Dedifferentiated amniotic fluid mesenchymal stem cell (primary cell): ENCODE measurements around the gene GK.
"Not testable (repeated sequence)": the region's sequence is repeated elsewhere in the genome, so short reads cannot be mapped to it uniquely, and the experiment has no call there.

ENCODE experiments used
- DNase-seq: peaks from one replicate; pipeline ENCODE4 v3.0.0-alpha.2; 2016; ENCODE audit errors: extremely low spot score

The GK gene

DNA sequence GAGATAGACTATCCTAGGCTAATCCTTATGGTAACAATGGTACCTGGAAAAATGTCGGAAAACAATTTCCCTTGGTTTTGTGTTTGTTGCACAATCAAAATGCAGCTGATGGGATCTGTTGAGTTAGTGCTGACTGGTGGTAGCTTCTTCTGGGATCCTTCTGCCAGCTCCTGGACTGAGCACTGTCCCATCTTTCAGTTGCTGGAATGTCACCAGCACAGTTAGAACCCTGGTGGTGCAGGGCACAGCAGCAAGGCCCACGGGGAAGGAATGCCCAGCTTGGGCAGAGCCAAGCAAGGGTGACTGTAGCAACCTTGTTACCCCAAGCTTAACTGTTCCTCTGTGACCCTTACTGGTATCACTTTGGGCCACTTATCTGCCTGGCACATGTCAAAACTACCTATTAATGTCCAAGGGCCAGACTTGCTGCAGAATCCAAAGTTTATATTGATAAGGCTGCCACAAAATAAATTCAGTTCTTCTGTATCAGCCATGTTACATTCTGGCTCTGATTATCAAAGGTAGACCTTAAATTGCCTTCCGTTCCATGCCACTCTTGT lies 53.1 kb downstream of the GK start:
- DNase-seq = no peak

DNA sequence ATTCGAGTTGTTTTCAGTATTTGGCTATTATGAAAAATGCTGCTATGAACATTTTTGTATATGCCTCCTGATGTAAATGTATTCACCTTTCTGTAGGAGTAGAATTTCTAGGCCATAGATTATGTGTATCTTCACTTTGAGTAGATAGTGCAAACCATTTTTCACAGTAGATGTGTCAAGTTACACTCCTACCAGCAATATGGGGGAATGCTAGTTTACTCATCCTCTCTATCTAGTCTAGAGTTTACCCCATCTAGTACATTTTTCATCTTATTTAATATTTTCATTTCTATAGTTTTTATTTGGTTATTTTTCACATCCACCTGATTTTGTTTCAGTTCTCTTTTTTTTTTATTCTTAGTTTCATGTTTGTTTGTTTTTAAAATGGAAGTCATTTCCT lies 59.0 kb downstream of the GK start:
- no peak for DNase-seq

DNA sequence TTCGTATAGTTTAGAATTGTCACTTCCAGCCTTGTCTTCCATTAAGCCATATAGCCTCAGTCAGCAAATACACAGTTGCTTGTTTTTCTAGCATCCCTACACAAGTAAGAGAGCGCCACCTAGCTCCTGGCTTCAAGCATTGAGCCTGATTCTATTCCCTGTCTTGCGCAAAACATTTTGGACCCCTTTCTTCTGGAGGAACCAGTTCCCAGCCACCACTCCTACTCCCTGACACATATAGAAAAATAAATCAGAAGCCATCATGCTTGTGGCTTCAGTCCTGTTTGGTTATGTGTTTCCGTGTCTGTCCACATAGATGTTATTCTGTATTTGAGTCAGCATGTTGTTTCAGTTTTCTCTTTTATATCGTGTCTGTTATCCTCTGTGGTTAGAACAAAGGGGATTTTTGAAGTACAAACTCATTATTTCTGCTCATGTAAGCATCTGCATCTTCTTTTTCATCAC lies 59.9 kb downstream of the GK start:
- peak; percentile 22 for DNase-seq

DNA sequence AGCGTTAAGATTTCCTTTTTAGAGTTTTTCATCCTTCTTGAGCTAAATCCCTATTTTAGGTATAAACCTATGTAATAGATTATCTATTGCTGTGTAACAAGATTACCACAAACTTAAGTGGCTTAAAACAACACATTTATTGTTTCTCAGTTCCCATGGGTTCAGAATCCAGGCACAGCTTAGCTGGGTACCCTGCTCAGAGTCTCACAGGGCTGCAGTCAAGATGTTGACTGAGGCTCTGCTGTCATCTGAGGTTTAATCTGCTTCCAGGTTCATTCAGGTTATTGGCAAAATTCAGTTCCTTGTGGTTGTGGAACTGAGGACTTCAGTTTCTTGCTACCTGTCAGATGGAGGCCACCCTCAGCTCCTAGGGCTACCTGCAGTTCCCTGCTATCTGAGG lies 60.9 kb downstream of the GK start:
- DNase-seq = no peak

DNA sequence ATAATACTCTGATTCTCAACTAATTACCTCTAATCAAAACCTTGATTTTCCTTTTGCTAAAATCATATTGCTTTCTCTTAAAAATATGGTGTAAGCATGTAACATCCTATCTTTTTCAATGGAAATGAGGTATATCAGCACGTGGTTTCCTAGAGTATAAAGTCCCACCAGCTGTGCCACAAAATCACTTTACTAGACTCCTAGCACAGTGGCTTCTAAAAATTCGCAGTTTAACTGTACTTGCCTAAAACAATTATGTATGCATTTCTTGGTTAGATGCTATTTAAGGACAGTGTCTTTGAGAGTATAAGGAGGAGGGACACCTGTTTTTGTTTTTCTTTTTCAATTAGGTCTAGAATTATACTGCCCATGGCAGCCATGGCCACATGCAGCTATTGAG lies 62.8 kb downstream of the GK start:
- DNase-seq = no peak

DNA sequence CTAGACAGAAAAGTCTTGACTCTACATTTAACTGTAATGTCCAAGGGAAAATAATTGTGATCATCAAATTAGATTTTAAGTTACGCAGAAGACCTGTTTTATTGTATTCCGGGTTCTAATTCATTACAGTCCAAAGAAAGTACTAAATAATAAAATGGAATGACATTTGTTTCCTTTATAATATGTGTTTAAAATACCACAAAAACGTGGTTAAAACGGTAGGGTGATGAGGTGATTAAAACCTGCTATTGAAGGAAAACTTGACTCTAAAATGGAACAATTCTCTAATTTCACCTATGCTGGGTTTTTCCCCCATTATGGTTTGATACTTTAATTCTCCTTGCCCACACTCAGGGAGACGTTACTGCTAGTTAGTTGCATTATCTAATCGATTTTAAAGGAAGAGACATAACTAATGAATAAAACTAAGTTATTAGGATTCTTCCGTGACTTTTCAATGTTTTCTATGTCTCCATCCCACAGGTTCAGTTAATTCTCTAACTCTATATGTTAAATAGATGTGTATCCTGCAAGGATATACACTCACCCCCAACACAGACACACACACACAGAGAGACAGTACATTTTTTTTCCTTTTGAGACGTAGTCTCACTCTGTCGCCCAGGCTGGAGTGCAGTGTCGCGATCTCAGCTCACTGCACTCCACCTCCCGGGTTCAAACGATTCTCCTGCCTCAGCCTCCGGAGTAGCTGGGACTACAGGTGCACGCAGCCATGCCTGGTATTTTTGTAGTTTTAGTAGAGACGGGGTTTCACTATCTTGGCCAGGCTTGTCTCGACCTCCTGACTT lies 80.8 kb downstream of the GK start:
- no peak for DNase-seq

DNA sequence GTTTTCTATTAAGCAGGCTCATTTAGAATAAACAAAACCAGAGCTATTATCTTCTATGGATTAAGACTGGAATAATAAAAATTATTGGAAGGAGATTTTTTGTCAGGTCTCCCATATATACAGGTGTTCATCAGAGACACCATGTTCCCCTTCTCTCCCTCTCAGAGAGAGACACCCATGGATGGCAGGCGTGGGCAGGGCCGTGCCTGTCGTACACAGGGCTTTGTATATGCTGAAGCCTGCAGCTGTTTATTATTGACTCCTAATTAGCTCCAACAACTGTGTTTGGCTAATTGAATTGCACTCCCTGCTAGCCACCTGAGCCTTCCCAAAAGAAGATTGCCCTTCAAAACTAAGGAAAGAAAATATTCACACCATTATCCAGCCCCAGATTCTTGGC lies 81.6 kb downstream of the GK start:
- no peak for DNase-seq

DNA sequence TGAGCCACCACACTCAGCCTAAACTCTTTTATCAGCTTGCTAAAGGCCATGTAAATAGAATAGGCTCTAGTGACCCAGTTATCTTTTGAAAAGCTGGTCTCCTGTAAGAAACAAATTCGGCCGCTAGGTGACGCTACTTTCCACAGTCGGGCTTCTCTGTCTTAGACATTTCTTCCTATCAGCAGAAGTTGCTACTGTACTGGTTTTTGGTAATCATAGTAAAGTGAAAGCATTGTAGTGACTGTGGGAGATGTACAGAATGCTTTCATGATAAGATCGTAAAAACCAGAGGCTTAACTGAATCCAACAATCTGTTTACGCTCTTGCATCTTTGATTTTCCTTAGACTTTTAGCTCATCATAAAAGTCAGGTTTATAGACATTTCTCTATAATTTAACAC lies 82.6 kb downstream of the GK start:
- DNase-seq = peak; percentile 31

DNA sequence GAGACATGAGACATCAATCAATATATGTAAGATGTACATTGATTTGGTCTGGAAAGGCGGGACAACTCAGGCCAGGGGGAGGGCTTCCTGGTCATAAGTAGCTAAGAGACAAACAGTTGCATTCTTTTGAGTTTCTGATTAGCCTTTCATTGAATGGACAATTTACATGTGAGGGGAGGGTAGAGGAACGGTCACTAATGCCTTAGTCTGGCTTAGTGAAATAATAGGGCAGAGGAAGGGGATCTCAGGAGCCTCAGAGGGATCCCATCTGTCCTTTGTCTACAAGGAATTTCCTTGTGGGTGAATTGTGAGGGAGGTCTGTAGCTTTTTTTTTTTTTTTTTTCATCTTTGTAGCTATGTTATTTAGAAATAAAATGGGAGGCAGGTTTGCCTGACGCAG lies 88.3 kb downstream of the GK start:
- no peak for DNase-seq

DNA sequence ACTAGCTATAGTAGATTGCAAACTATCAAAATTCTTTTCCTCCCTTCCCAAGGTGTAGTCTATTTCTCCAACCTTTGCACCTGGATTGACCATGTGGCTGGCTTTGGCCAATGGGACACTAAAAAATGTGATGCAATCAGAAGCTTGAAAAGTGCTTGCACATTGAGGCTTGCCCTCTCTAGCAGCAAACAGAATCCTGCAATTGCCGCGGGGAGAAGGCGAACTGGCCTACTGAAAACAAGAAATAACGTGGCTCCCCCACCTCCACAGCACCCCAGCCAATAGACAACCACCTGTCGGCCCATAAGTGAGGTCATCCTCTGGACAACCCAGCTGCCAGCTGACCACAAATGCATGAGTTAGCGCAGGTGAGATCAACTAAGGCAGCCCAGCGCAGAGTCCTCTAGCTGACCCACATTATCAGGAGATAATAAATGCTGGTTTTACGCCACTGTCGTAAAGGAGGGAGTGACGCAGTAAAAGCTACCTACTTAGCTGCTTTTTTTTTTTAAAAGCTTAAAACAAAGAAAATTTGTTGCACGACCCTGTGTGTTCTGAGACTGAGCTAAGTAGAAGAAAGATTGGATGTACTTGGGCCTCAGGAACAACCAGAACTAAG lies 95.2 kb downstream of the GK start:
- DNase-seq = no peak

DNA sequence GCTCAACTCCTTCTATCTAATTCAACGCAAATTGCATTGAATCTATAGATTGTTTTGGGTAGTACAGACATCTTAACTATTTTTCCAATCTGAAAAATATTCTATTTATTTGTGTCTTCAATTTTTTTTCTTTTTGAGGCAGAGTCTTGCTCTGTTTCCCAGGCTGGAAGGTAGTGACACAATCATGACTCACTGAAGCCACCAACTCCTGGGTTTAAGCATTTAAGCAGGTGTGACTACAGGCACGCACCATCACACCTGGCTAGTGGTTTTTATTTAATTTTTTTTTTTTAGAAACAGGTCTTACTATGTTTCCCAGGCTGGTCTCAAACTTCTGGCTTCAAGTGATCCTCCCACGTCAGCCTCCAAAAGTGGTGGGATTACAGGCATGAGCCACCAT lies 98.3 kb downstream of the GK start:
- no peak for DNase-seq

DNA sequence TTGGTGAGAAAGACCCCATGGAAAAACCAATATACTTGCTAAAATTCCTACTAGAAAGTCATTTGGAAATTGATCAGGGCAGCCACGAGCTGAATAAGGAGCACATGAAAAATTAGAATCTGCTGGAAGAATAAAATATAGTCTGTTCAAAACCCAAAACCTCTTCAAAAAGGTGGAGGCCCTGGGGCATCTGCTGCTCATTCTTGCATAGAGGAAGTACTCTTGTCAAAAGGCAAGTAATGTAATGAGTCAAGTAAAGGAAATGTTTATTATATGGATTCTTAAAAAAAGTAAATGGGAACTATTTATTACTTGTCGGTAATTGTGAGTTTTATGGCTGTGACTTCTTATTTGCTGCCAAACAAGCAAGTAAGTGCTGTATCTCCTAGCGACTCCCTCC lies 109.5 kb downstream of the GK start:
- no peak for DNase-seq

DNA sequence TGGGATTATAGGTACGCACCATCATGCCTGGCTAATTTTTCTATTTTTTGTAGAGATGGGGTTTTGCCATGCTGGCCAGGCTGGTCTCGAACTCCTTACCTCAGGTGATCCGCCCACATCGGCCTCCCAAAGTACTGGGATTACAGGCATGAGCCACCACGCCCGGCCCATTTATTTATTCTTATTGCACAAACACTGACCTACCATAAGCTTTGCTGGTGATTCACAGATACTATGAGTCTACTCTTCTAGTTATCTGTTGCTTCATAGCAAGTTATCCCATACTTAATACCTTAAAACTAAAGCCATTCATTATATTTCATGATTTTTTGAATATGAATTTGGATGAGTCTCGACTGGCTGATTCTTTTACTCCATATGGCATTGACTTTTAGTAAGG lies 120.5 kb downstream of the GK start:
- not testable (repeated sequence) for DNase-seq

DNA sequence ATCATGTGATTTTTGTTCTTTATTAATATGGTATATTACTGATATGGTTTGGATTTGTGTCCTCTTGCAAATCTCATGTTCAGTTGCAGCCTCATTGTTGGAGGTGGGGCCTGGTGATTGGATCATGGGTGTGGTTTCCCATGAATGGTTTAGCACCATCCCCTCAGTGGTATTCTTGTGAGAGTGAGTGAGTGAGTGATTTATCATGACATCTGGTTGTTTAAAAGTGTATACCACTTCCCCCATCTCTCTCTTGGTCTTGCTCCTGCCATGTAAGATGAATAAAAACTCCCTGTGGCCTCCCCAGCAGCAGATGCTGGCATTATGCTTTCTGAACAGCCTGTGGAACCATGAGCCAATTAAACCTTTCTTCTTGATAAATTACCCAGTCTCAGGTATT lies 124.4 kb downstream of the GK start:
- no peak for DNase-seq

DNA sequence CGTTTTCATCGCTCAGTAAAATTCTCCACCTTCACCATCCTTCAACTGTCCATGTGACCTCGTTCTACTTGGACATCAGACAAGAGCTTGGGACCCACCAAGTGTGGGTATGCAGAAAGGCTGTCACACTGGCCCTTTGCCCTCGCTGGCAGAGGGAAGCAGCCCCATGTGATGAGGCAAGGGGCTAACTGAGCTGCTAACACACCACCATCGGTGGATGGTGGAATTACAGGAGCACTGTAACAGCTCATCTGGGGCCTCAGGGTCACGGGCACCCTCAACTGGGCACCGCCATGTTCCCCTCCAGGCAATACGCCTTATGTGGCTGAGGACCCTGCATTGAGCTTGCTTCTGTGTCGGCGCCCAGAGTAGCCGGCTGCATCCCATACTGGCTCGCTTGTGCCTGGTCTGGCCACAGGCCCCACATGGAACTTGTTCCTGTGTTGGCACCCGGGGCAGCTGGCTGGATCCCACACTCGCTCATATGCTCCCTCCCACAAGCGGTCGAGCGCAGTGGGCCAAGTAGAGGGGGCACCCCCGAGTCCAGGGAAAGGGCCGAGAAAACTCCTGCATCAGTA lies 126.3 kb downstream of the GK start:
- no peak for DNase-seq
